Measurements from ENCODE around the gene KIF2A. TPM values are rescaled to one million over a fixed set of nuclear protein-coding genes. Genes with fewer than 3 reads are reported as not detected.
A peak's percentile ranks its signal among the peaks of the same experiment; 100 is the strongest.

Gene KIF2A
- total RNA-seq, 2 experiments from 2014 or later = 224 to 306 TPM

DNA sequence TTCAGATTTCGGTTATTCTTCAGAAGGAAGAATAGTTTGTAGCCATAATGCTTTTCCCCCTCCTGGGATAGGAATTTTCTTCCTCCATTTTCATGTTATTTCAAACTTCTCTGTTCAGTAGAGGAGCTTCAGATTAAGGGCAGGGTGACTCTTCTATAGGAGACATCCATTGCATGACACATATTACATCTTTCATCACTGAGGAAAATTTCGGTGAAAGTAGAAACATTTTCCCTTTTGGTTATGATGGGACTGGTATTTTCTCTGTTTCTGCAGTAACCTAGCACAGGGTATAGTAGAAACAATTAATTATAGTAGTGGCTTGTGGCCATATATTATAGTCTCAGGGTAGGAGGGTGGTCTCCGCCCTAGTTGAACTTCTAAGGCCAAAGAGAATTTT lies 107.7 kb downstream of the KIF2A start:
- no peaks in the 10 kb centered on the region for H3K27me3 Mint-ChIP-seq
- peaks cover 2% of the 10 kb centered on the region for H3K36me3 Mint-ChIP-seq (ENCODE audit: low read depth)
- ChIA-PET POLR2A (interaction anchor here (0.5 to 2.6 kb wide), 3 partner anchors 10 to 72 kb away, joined by 3 to 52 read pairs (median 3); partner anchors contain the start of gene DIMT1), CTCF (interaction anchor here (0.9 to 3.1 kb wide), 3 partner anchors 8 to 45 kb away, joined by 3 to 21 read pairs (median 4); partner anchors contain the start of gene DIMT1)
- H3K9me3 Mint-ChIP-seq (ENCODE audit: low read depth) = no peaks in the 10 kb centered on the region
- H3K4me1 Mint-ChIP-seq = peaks cover 25% of the 10 kb centered on the region
- H3K4me3 Mint-ChIP-seq = peak overlapping the region; percentile 90
- ATAC-seq (no peak), DNase-seq (no peak)
- peak overlapping the region; percentile 85 for H3K27ac Mint-ChIP-seq
- intact Hi-C loops (cut with DNase I, micrococcal nuclease) = loop anchor here in 1 of 2 experiments (10.0 kb wide), 1 partner anchor 1009 kb away; no protein-coding TSS in a partner anchor

GRCh38 chr5:62418462-62419076 lies 112.6 kb downstream of the KIF2A start:
- DNase-seq (no peak), ATAC-seq (no peak)
- Mint-ChIP-seq H3K9me3 (ENCODE audit: low read depth) (no peaks in the 10 kb centered on the region), H3K4me1 (peaks cover 18% of the 10 kb centered on the region), H3K27me3 (no peaks in the 10 kb centered on the region), H3K27ac (no peak overlapping the region), H3K4me3 (no peak overlapping the region), H3K36me3 (ENCODE audit: low read depth) (peaks cover 9% of the 10 kb centered on the region)
- intact Hi-C loops (cut with DNase I, micrococcal nuclease) = loop anchor here in 1 of 2 experiments (10.0 kb wide), 1 partner anchor 1014 kb away; no protein-coding TSS in a partner anchor
- POLR2A ChIA-PET = no interaction called here
- CTCF ChIA-PET = interaction anchor here (0.6 to 1.2 kb wide), 2 partner anchors 14 to 135 kb away, joined by 3 to 4 read pairs; no protein-coding TSS in a partner anchor

DNA sequence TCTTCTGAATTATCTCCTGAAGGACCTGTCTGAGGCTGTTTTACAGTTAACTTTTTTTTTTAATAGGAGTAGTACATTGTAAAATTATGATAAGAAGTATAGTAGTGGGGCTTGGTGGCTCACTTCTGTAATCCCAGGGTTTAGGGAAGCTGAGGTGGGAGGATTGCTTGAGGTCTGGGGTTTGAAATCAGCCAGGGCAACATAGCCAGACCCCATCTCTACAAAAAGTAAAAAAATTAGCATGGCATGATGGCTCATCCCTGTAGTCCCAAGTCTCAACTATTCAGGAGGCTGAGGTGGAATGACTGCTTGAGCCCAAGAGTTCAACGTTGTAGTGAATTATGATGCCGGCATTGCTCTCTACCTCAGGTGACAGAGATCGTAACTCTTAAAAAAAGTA lies 113.6 kb downstream of the KIF2A start:
- Mint-ChIP-seq H3K9me3 (ENCODE audit: low read depth) (no peaks in the 10 kb centered on the region), H3K27ac (no peak overlapping the region), H3K4me3 (no peak overlapping the region), H3K27me3 (no peaks in the 10 kb centered on the region), H3K36me3 (ENCODE audit: low read depth) (peaks cover 11% of the 10 kb centered on the region), H3K4me1 (peaks cover 8% of the 10 kb centered on the region)
- POLR2A ChIA-PET = no interaction called here
- ATAC-seq (no peak), DNase-seq (no peak)
- CTCF ChIA-PET = interaction anchor here (1.2 kb wide), 1 partner anchor 15 kb away, joined by 4 read pairs; no protein-coding TSS in a partner anchor
- intact Hi-C loops (cut with DNase I, micrococcal nuclease) = loop anchor here in 1 of 2 experiments (10.0 kb wide), 1 partner anchor 1015 kb away; no protein-coding TSS in a partner anchor

- Mint-ChIP-seq H3K27me3 (no peaks in the 10 kb centered on the region), H3K4me1 (peaks cover 6% of the 10 kb centered on the region), H3K9me3 (ENCODE audit: low read depth) (no peaks in the 10 kb centered on the region), H3K36me3 (ENCODE audit: low read depth) (peaks cover 9% of the 10 kb centered on the region), H3K27ac (no peak overlapping the region), H3K4me3 (no peak overlapping the region)
- DNase-seq = no peak
- CTCF ChIA-PET = interaction anchor here (1.3 to 1.4 kb wide), 2 partner anchors 8 to 211 kb away, joined by 3 to 4 read pairs; no protein-coding TSS in a partner anchor
- ATAC-seq = no peak
- intact Hi-C loops (cut with DNase I, micrococcal nuclease) = no loop called here
- POLR2A ChIA-PET = interaction anchor here (0.5 to 0.6 kb wide), 2 partner anchors 12 to 1988 kb away, joined by 4 to 11 read pairs; no protein-coding TSS in a partner anchor
Measured at GRCh38 chr5:62421414-62421813, 115.4 kb downstream of the KIF2A start.

GRCh38 chr5:62424763-62425162 lies 118.8 kb downstream of the KIF2A start:
- ATAC-seq = no peak
- Mint-ChIP-seq H3K4me1 (peaks cover 6% of the 10 kb centered on the region), H3K4me3 (no peak overlapping the region), H3K9me3 (ENCODE audit: low read depth) (no peaks in the 10 kb centered on the region), H3K27ac (no peak overlapping the region), H3K27me3 (no peaks in the 10 kb centered on the region), H3K36me3 (ENCODE audit: low read depth) (peaks cover 7% of the 10 kb centered on the region)
- POLR2A ChIA-PET = no interaction called here
- no peak for DNase-seq
- CTCF ChIA-PET = no interaction called here
- intact Hi-C loops (cut with DNase I, micrococcal nuclease) = no loop called here

DNA sequence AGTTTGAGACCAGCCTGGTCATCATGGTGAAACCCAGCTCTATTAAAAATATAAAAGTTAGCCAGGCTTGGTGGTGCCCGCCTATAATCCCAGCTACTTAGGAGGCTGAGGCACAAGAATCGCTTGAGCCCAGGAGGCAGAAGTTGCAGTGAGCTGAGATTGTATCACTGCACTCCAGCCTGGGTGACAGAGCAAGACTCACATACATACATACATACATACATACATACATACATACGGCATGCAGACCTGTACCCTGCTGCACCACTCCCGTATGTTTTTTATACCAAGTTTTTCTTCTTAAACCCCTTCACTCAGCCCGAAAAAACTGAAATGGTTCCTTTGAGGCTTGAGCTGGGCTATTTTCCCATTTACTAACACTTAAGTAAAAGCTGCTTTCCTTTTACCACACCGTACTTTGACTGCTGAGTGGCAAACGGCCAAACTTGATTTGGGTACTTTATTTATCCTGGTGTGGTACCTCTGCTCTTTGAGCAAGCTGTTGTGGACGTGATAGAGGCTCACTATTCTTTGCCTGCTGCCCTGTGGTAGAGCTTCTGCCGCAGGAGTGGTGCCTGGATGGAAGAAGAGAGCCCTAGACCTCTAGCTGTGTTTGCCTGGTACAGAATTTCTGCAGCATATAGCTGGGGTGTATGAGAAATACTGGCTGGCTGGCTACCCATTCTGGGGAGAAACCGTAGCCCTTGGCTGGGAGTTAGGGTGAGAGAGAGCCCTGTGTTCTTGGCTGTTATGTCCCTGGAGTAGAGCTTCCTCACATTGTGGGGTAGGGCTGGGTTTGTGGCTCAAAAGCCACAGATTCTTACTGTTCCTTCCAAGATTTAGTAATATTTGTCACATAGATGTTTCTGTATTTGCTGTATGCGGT lies 126.0 kb downstream of the KIF2A start:
- intact Hi-C loops (cut with DNase I, micrococcal nuclease) = no loop called here
- Mint-ChIP-seq H3K36me3 (ENCODE audit: low read depth) (peaks cover 1% of the 10 kb centered on the region), H3K4me1 (peaks cover 7% of the 10 kb centered on the region), H3K27me3 (no peaks in the 10 kb centered on the region), H3K27ac (peak overlapping the region; percentile 25), H3K4me3 (no peak overlapping the region), H3K9me3 (ENCODE audit: low read depth) (no peaks in the 10 kb centered on the region)
- POLR2A ChIA-PET = no interaction called here
- CTCF ChIA-PET = interaction anchor here (0.8 to 1.3 kb wide), 2 partner anchors 9 to 11 kb away, joined by 3 to 4 read pairs; no protein-coding TSS in a partner anchor
- no peak for ATAC-seq
- DNase-seq = no peak

- intact Hi-C loops (cut with DNase I, micrococcal nuclease) = no loop called here
- no peak for DNase-seq
- Mint-ChIP-seq H3K27me3 (no peaks in the 10 kb centered on the region), H3K4me1 (peaks cover 7% of the 10 kb centered on the region), H3K27ac (no peak overlapping the region), H3K4me3 (no peak overlapping the region), H3K36me3 (ENCODE audit: low read depth) (peaks cover 1% of the 10 kb centered on the region), H3K9me3 (ENCODE audit: low read depth) (no peaks in the 10 kb centered on the region)
- ATAC-seq = no peak
- POLR2A ChIA-PET = no interaction called here
- CTCF ChIA-PET = interaction anchor here (0.8 to 1.3 kb wide), 2 partner anchors 9 to 11 kb away, joined by 3 to 4 read pairs; no protein-coding TSS in a partner anchor
Measured at GRCh38 chr5:62432621-62433064, 126.6 kb downstream of the KIF2A start.

Other genes with a start within 250 kb of the KIF2A start
- gene DIMT1, start 97.7 kb downstream of the KIF2A start, total RNA-seq = 10 to 100 TPM; 38.9 to 52.2 TPM
- 10 to 100 TPM; 57.2 to 69.9 TPM for gene IPO11, start 106.6 kb downstream of the KIF2A start, total RNA-seq

Data from activated CD4-positive, alpha-beta T cell treated with anti-CD3 and anti-CD28 coated beads for 36 hours (primary cell).